ENCODE data around the gene ITGAD. TPM values are rescaled to one million over a fixed set of nuclear protein-coding genes. Genes with fewer than 3 reads are reported as not detected.

ITGAD gene
- total RNA-seq, 1 donor from 2014 or later: not detected

DNA sequence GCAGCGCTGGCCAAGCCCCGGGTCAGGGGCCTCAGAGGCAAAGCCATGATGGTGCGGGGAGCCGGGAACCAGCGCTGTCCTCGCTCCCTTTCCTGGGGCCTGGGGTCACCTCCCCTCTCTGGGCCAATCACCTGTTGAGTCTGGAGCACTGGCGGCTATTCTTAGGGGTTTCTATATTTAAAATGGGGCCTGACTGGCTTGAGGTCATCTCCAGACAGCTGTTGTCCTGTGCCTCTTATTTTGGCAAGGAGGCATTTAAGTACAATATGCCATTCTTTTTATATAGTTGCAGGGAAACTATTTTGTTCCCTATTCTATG, 35.1 kb downstream of the ITGAD start, which contains the start of gene COX6A2:
COX6A2 (minus strand) TSS at position 82 of the 319 bp plus-strand sequence; CDS start at position 47, 35 bp downstream.
- H3K9me3 Mint-ChIP-seq: no peaks in the 10 kb centered on the region
- H3K4me3 Mint-ChIP-seq: no peak within 1 kb of the TSS
- no peak for DNase-seq (ENCODE audit: low read depth, low spot score)
- H3K27me3 Mint-ChIP-seq (ENCODE audit: low read depth): peaks cover 24% of the 10 kb centered on the region
- no peaks in the 10 kb centered on the region for H3K36me3 Mint-ChIP-seq (ENCODE audit: low read depth)
- TF ChIP-seq, protein P1, sequence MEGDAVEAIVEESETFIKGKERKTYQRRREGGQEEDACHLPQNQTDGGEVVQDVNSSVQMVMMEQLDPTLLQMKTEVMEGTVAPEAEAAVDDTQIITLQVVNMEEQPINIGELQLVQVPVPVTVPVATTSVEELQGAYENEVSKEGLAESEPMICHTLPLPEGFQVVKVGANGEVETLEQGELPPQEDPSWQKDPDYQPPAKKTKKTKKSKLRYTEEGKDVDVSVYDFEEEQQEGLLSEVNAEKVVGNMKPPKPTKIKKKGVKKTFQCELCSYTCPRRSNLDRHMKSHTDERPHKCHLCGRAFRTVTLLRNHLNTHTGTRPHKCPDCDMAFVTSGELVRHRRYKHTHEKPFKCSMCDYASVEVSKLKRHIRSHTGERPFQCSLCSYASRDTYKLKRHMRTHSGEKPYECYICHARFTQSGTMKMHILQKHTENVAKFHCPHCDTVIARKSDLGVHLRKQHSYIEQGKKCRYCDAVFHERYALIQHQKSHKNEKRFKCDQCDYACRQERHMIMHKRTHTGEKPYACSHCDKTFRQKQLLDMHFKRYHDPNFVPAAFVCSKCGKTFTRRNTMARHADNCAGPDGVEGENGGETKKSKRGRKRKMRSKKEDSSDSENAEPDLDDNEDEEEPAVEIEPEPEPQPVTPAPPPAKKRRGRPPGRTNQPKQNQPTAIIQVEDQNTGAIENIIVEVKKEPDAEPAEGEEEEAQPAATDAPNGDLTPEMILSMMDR (conservative IDR thresholded peaks at IDR 0.05): no peak
- H3K4me1 Mint-ChIP-seq: peaks cover under 1% of the 10 kb centered on the region
- H3K27ac Mint-ChIP-seq (ENCODE audit: unreplicated experiment): no peak within 1 kb of the TSS

DNA sequence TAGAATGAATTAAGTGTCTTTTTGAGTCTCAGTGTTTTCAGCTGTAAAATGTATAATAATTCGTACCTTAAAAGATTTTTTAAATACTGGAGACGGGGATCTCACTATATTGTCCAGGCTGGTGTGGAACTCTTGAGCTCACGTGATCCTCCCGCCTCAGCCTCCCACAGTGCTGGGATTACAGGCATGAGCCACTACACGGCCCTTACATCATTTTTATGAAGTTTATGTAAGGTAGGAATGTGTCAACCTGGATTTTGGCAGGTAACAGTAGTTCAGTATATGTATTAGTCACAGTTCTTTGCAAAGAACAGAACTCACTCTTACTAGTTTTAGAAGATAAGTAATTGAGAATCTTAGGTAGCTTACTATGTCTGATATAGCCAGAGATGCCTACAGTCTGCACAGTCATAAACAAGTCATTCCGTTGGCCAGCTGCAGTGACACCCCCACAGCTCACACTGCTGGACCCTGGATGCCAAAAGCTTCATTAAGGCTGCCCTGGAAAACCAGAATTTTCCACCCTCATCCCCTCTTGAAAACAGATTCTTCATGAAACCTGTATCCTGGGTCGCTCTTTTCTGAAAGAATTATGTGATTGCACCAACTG, 35.6 kb downstream of the ITGAD start:
- DNase-seq (ENCODE audit: low read depth, low spot score): no peak
- Mint-ChIP-seq H3K4me3 (no peak overlapping the region), H3K4me1 (peaks cover 5% of the 10 kb centered on the region), H3K36me3 (ENCODE audit: low read depth) (no peaks in the 10 kb centered on the region), H3K27ac (ENCODE audit: unreplicated experiment) (no peak overlapping the region), H3K9me3 (no peaks in the 10 kb centered on the region), H3K27me3 (ENCODE audit: low read depth) (peaks cover 20% of the 10 kb centered on the region)
- TF ChIP-seq, protein P1 (conservative IDR thresholded peaks at IDR 0.05): no peak

- no peak overlapping the region for H3K27ac Mint-ChIP-seq (ENCODE audit: unreplicated experiment)
- H3K36me3 Mint-ChIP-seq (ENCODE audit: low read depth): no peaks in the 10 kb centered on the region
- peaks cover 10% of the 10 kb centered on the region for H3K4me1 Mint-ChIP-seq
- H3K27me3 Mint-ChIP-seq (ENCODE audit: low read depth): peaks cover 20% of the 10 kb centered on the region
- no peak overlapping the region for H3K4me3 Mint-ChIP-seq
- DNase-seq (ENCODE audit: low read depth, low spot score): no peak
- TF ChIP-seq, protein P1 (conservative IDR thresholded peaks at IDR 0.05): no peak
- H3K9me3 Mint-ChIP-seq: no peaks in the 10 kb centered on the region
Measured at GRCh38 chr16:31429314-31429713, 36.2 kb downstream of the ITGAD start.

- Mint-ChIP-seq H3K27me3 (ENCODE audit: low read depth) (peaks cover 18% of the 10 kb centered on the region), H3K9me3 (no peaks in the 10 kb centered on the region), H3K27ac (ENCODE audit: unreplicated experiment) (no peak overlapping the region), H3K4me3 (no peak overlapping the region), H3K36me3 (ENCODE audit: low read depth) (no peaks in the 10 kb centered on the region), H3K4me1 (peaks cover 10% of the 10 kb centered on the region)
- TF ChIP-seq, protein P1 (conservative IDR thresholded peaks at IDR 0.05): no peak
- no peak for DNase-seq (ENCODE audit: low read depth, low spot score)
Measured at GRCh38 chr16:31429796-31430195, 36.7 kb downstream of the ITGAD start.

- H3K27me3 Mint-ChIP-seq (ENCODE audit: low read depth): peaks cover 12% of the 10 kb centered on the region
- no peak for DNase-seq (ENCODE audit: low read depth, low spot score)
- H3K27ac Mint-ChIP-seq (ENCODE audit: unreplicated experiment): no peak overlapping the region
- no peaks in the 10 kb centered on the region for H3K36me3 Mint-ChIP-seq (ENCODE audit: low read depth)
- TF ChIP-seq, protein P1 (conservative IDR thresholded peaks at IDR 0.05): no peak
- no peaks in the 10 kb centered on the region for H3K9me3 Mint-ChIP-seq
- H3K4me1 Mint-ChIP-seq: peaks cover 10% of the 10 kb centered on the region
- H3K4me3 Mint-ChIP-seq: no peak overlapping the region
Measured at GRCh38 chr16:31430380-31431052, 37.4 kb downstream of the ITGAD start.
